HuH-7 (cell line): ENCODE data around the gene HEYL.

Source experiments
- DNase-seq: peaks from one replicate; pipeline ENCODE4 v3.0.0; 2011; ENCODE audit warnings: low spot score

The HEYL gene

DNA sequence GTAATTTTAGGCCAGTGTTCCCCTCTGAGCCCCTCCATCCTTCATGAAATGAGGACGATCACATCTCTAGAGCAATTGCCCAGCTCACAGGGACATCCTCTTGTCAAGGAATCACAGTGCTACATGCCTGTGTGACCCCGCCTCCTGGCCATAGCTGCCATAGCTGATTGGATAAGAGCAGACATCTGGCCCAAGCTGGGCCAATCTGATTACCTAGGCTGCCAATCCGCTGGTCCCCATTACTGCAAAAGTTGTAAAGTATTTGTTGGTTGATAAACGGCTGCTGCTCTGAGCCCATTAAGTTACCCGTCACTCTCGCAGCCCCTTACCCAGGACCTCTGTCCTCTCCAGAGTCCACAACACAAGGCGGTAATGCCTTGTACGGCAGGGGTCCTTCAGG, 24.1 kb upstream of the HEYL start:
- no peak for DNase-seq

GRCh38 chr1:39662861-39663260, 23.4 kb upstream of the HEYL start:
- no peak for DNase-seq

DNA sequence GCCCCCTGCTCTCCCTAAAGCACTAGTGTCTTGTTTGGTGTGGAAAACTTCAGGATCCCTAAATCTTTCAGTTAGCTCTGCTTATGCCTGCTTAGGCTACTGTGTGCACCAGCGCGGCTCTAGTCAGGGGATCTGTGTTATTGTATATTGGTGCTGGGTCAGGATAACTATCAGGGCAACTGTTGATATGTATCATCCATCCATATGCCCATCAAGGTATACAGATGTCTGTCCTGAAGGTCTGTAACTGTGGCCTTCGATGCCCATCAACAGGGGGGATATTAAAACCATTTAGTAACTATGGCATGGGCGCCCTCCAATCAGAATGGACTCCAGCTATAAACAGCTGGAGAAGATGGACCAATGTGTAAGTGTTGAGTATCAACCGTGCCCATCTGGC, 20.1 kb upstream of the HEYL start:
- no peak for DNase-seq

- DNase-seq: no peak
These were observed 19.7 kb upstream of the HEYL start for GRCh38 chr1:39659110-39659509.

DNA sequence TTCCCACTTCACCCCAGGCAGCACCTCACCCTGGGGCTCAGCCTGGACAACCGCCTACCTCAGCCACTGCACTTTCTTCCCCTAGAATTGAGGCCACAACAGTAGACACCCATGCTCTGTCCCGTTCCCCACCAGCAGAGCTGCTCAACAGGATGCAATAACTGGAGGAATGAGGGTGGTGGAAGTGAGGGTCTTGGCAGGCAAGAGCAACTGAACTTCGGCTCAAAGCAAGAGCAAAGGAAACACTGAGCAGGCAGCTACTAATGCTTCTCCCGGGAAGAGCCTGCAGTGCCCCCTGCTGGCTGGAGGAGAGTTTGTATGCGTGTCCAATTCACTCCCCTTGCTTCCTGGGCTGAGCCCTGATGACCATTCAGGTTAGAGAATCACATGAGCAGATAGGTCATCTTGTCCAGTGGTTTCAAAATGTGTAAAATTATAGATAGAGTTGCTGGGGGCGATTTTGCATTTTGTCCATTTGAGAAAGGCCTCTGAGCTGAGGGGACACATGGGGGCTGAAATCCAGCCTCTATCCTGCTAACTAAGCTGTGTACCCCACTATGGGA, 18.6 kb upstream of the HEYL start:
- peak; percentile 78 for DNase-seq

GRCh38 chr1:39657402-39657801, 18.0 kb upstream of the HEYL start:
- no peak for DNase-seq

DNA sequence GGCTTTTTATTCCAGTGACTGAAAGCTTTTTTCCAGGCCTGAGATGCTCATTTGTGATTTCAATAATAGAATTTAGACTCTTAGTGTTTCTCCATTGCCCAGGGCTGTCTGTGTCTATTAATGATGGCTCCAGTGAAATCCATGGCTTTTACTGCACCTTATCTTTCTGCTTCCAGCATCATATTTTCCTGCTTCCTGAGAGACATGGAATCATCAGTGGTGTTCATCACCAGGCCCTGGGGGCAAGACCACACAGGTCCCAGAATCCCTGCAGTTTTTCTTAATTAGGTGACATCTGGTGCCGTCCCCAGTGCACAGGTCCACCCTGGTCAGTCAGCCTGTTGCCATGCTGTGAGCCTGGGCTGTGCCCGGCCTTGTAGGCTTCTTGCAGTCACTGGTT, 16.9 kb upstream of the HEYL start:
- DNase-seq: no peak

GRCh38 chr1:39655578-39656268, 16.3 kb upstream of the HEYL start:
- no peak for DNase-seq

- DNase-seq: no peak
These were observed 14.8 kb upstream of the HEYL start for GRCh38 chr1:39654291-39654690.

DNA sequence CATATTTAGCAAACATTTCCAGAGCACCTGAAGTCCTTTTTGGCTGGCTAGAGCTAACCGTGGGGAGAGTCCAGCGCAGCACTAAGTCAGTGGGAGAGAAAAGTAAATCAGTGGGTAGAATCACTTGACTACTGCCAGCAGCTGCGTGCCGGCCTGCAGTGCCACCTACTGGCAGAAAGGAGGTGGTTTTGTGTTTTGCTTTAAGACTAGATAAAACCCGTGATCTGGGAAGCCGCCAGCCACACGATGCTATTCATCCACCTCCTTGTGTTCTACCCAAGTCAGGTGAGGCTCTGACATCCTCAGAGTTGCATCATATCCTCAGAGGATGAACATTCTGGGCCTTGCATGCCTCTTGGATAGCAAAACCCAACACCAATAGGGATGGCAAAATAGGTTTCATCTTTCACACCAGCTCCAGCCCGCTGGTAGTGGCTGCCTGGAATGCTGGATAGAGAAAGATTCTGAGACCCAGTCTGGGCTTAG, 14.1 kb upstream of the HEYL start:
- DNase-seq: peak; percentile 71

DNA sequence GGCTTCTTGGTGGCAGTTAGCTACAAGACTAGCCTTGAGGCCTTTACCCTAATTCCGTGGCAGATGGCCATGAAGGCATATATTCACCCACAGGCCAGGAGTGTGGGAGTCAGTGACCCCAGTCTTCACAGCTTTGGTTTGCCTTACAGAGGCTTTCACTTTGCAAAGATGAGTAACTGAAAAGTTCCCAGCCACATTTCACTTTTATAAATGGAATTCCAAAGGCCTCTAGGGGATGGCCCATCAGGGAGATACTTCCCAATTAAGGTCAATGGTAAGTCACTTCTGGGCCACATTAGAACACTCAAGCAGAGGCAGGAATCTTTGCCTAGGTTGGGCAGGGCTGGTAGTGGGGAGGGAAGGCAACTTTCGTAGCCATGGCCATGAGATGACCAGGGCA, 13.1 kb upstream of the HEYL start:
- no peak for DNase-seq

- DNase-seq: no peak
These were observed 12.7 kb upstream of the HEYL start for GRCh38 chr1:39652105-39652504.

DNA sequence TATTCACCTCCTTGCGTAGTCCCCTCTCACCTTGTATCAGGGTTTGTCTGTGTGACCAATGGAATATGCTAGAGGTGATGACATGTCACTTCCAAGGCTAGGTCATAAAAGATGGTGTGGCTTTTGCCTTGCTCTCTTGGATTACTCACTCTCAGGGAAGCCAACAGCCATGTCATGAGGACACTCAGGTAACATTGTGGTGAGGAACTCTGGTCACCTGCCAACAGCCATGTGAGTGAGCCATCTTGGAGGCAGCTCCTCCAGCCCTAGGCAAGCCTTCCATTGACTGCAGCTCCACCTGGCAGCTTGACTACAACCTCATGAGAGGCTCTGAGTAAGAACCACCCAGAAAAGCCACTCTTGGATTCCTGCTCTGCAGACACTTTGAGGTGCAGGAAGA, 11.0 kb upstream of the HEYL start:
- DNase-seq: no peak

- DNase-seq: no peak
These were observed 10.3 kb upstream of the HEYL start for GRCh38 chr1:39649636-39650185.

DNA sequence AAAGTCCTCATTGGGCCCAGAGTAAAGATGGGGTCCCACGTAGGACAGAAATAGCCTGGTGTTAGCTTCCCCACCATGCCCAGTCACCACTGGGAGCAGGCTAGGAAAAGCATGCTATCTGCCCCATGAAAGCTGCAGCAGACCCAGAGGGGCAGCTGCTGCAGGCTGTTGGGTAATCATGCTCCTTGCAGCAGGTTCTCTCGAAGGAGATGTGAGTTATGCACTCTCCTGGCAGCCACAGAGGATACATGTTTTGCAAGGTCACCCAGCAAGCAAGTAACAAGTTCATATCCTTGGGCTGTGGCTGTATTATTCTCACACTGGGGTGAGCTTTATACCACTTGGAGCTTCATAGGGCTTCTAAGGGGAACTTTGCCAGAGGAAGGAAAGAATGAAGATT, 9.1 kb upstream of the HEYL start:
- no peak for DNase-seq

DNA sequence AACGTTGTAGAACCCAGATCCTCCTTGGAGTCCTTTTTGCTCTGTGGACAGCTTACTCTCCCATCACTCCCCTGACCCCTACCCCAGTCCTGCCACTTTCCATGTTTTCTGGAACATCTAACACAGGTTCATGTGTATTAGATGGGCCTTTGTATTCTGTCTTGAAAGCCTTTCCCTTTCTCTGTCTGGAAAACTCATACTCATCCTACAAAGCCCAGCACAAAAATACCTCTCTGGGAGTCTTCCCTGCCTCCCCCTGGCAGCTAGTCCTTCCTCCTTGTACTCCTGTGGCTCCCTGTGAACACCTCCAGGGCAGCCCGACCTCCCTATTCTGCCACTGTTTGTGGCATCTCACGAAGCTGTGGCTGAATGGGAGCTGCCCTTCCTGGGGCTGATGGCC, 7.8 kb upstream of the HEYL start:
- DNase-seq: no peak

- DNase-seq: no peak
These were observed 7.0 kb upstream of the HEYL start for GRCh38 chr1:39646232-39647081.

- no peak for DNase-seq
These were observed 6.1 kb upstream of the HEYL start for GRCh38 chr1:39645411-39646043.

- DNase-seq: no peak
These were observed 4.3 kb upstream of the HEYL start for GRCh38 chr1:39643705-39644104.

- no peak for DNase-seq
These were observed 3.4 kb upstream of the HEYL start for GRCh38 chr1:39642796-39643195.

DNA sequence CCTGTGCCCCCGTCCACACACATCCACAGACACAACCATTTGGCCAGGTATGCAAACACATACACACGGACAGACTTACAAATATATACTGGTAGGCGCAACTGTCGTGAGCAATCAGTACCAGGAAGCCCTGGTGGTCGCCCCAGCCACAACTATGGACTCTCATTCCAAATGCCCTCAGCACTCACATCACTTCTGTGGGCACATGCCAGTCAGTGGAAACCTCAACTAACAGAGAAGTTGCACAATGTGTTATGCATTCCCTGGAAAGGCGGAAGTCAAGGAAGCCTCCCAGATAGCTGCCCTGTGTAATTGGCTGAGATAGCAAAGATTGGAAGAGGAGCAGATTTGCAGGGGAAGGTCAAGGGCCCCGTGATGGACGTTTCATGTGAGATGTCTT, 1.4 kb upstream of the HEYL start:
- DNase-seq: no peak

DNA sequence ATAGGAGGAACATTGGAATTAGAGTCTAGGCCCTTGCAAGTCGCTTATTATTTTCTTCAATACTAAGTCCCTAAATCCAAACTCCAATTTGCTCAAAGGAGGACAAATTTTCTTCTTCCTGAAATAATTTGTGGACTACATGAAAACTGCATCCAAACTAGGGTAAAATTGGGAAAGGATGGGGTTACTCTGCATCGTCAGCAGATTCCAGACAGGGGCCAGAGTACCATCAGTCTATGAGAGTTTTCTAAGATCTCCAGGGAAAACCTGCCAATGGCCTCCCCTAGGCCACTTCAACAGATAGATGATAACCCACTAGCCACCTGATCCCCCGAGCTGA, 508 bp downstream of the HEYL start:
- DNase-seq: peak; percentile 42

DNA sequence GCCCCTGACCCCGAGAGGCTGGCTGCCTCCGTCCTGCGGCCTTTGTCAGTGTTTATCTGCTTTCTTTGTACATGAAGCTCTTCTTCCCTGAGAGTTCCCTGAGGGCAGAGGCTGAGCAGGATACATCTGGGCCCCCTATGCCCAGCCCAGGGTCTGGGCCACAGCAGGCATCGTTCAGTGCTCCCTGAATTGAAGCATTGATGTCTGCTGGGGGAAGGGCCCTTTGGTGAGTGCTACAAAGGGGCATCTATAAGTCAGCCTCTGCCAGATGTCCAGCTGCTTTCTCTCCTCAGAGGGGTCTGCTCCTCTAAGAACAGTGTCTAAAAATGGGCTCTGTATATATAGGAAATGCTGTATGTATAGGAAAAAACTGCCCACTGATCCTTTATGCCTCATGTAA, 2.1 kb downstream of the HEYL start:
- DNase-seq: no peak
